Measurements from ENCODE around the gene CYB5RL. TPM values are rescaled to one million over a fixed set of nuclear protein-coding genes. Genes with fewer than 3 reads are reported as not detected.
A peak's percentile ranks its signal among the peaks of the same experiment; 100 is the strongest.

Gene CYB5RL
- total RNA-seq, 1 donor from 2014 or later = 5.2 TPM

- Histone ChIP-seq H3K27ac (ENCODE audit: low read depth, low read length) (no peak overlapping the region), H3K4me1 (ENCODE audit: control insufficient read depth in 3 of 3, insufficient read depth in 3 of 3, low read length in 3 of 3) (peaks cover 4 to 11% (median 6%) of the 10 kb centered on the region in 3 donors), H3K27me3 (ENCODE audit: control insufficient read depth in 3 of 3, insufficient read depth in 3 of 3, low read length in 3 of 3) (no peaks in the 10 kb centered on the region), H3K4me3 (ENCODE audit: low read length in 3 of 3) (no peak overlapping the region), H3K9ac (ENCODE audit: low read depth in 1 of 3, low read length in 3 of 3) (no peak overlapping the region), H3K36me3 (ENCODE audit: control insufficient read depth in 3 of 3, insufficient read depth in 3 of 3, low read length in 3 of 3) (peaks cover 6 to 34% (median 15%) of the 10 kb centered on the region in 3 donors), H3K9me3 (ENCODE audit: control insufficient read depth in 3 of 3, low read length in 3 of 3) (no peaks in the 10 kb centered on the region)
Measured at GRCh38 chr1:54176621-54177327, 23.1 kb downstream of the CYB5RL start.

DNA sequence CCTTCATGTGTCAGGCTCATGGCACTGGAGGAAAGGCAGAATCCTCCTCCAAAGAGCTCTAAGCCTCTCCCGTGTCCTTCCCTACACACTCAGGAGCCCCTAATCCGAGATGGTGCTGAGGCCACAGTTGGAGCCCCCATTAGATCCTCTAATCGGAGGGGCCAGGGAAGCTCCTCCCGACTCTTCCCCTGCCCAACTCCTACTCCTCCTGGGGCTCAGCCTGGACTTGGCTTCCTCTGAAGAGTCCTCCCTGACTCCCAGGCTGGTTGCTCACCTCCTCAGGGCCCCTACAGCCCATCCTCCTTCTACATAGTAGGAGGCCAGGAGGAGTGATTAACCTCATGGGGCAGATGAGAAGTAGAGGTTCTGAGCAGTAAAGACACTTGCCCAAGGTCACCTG is 25.7 kb downstream of the CYB5RL start:
- Histone ChIP-seq H3K4me1 (ENCODE audit: control insufficient read depth in 3 of 3, insufficient read depth in 3 of 3, low read length in 3 of 3) (peaks cover 4 to 11% (median 6%) of the 10 kb centered on the region in 3 donors), H3K9me3 (ENCODE audit: control insufficient read depth in 3 of 3, low read length in 3 of 3) (no peaks in the 10 kb centered on the region), H3K36me3 (ENCODE audit: control insufficient read depth in 3 of 3, insufficient read depth in 3 of 3, low read length in 3 of 3) (peaks cover 2 to 29% (median 19%) of the 10 kb centered on the region in 3 donors), H3K9ac (ENCODE audit: low read depth in 1 of 3, low read length in 3 of 3) (peak overlapping the region in 1 of 3 donors; percentile 20), H3K27ac (ENCODE audit: low read depth, low read length) (no peak overlapping the region), H3K4me3 (ENCODE audit: low read length in 3 of 3) (no peak overlapping the region), H3K27me3 (ENCODE audit: control insufficient read depth in 3 of 3, insufficient read depth in 3 of 3, low read length in 3 of 3) (no peaks in the 10 kb centered on the region)

DNA sequence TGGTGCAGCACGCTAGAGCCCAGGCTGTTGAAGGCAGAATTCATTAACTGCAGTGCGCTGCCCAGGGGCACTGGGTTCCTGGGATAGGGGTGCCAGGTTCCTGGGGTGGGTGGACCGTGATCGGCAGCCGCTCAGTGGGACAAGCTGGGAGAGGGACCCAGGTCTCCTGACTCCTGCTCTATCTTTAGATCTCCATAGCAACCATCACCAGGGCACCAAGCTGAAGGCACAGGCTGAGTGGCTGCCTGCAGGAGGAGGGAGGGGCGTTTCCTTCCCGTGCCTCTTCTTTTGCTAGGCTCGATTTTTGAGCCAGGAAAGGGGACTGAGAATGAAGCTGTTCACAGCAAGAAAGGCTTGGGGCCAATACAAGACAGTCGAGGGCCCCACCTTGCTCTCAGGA is 26.1 kb downstream of the CYB5RL start:
- no peak overlapping the region for H3K27ac ChIP-seq (ENCODE audit: low read depth, low read length)

DNA sequence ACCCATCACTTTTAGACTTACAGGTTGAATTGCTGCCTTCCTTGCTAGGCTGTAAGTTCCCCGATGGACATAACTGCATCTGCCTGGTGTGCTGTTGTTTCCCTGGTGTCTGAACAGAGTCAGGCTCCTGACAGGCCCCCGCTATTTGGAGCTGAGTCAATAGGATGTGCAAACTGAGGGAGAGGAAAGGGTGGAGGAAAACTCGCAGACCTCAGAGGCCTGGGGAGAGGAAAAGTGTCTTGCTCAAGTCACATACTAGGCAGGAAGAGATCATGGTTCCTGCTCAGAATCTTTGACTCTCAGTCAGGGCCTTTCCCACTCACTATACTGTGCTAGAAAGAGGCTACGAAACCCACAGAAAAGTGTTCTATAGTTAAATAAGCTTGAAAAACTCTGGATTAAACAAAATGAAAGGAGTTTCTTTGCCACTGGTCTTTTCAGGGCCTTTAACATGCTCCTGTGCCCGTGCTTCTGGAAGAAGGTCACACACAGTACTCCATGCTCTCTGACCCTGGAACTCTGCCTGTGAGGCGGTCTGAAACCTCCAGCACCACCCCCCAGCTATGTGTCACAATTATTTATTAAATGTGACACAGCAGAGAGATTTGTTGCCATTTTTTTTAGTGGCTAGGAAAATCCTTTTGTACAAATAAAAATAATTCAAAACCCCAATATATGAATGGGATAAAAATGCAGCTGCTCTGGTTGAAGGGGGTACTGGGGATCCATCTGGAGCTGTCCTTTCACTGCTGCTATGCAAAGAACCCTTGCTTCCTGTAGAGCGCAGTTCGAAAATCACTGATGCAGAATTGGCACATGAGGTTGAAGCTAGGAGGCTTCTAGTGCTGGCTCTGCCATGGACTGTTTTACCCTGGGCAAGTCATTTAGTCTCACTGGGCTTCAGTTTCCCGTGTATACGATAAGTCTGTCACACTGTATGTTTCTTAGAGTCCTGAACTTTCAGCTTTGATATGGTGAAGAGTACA is 26.9 kb downstream of the CYB5RL start:
- Histone ChIP-seq H3K36me3 (ENCODE audit: control insufficient read depth in 3 of 3, insufficient read depth in 3 of 3, low read length in 3 of 3) (peaks cover 2 to 21% (median 14%) of the 10 kb centered on the region in 3 donors), H3K9me3 (ENCODE audit: control insufficient read depth in 3 of 3, low read length in 3 of 3) (no peaks in the 10 kb centered on the region), H3K27ac (ENCODE audit: low read depth, low read length) (no peak overlapping the region), H3K27me3 (ENCODE audit: control insufficient read depth in 3 of 3, insufficient read depth in 3 of 3, low read length in 3 of 3) (no peaks in the 10 kb centered on the region), H3K4me3 (ENCODE audit: low read length in 3 of 3) (no peak overlapping the region), H3K9ac (ENCODE audit: low read depth in 1 of 3, low read length in 3 of 3) (peak overlapping the region in 1 of 3 donors; percentile 43), H3K4me1 (ENCODE audit: control insufficient read depth in 3 of 3, insufficient read depth in 3 of 3, low read length in 3 of 3) (peaks cover 4 to 11% (median 6%) of the 10 kb centered on the region in 3 donors)

More for the DNA sequence above, 26.1 kb downstream of the CYB5RL start:
- no peaks in the 10 kb centered on the region for H3K9me3 ChIP-seq (ENCODE audit: control insufficient read depth in 3 of 3, low read length in 3 of 3)
- peaks cover 2 to 26% (median 17%) of the 10 kb centered on the region in 3 donors for H3K36me3 ChIP-seq (ENCODE audit: control insufficient read depth in 3 of 3, insufficient read depth in 3 of 3, low read length in 3 of 3)
- no peak overlapping the region for H3K9ac ChIP-seq (ENCODE audit: low read depth in 1 of 3, low read length in 3 of 3)
- H3K4me3 ChIP-seq (ENCODE audit: low read length in 3 of 3) = no peak overlapping the region
- no peaks in the 10 kb centered on the region for H3K27me3 ChIP-seq (ENCODE audit: control insufficient read depth in 3 of 3, insufficient read depth in 3 of 3, low read length in 3 of 3)
- peaks cover 4 to 11% (median 6%) of the 10 kb centered on the region in 3 donors for H3K4me1 ChIP-seq (ENCODE audit: control insufficient read depth in 3 of 3, insufficient read depth in 3 of 3, low read length in 3 of 3)

DNA sequence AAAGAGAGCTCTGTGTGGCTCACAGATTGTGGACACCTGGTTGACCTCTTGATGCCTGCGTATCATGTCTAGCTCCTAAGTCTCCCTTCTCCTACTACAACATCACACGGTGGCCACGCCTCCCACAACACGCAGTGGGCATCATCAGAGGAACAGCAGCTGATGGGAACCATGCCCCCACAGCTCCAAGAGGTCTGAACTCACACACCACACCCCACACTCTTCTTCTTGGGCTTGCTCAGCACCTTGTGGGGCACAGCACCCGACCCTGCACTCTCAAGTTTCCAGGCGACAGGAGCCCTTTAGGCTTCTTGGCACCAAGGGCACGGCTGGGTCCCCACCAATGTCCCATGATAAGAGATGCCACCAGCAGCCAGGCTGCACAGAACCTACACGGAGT is 28.2 kb downstream of the CYB5RL start:
- Histone ChIP-seq H3K4me1 (ENCODE audit: control insufficient read depth in 3 of 3, insufficient read depth in 3 of 3, low read length in 3 of 3) (peaks cover 4 to 11% (median 6%) of the 10 kb centered on the region in 3 donors), H3K9me3 (ENCODE audit: control insufficient read depth in 3 of 3, low read length in 3 of 3) (no peaks in the 10 kb centered on the region), H3K9ac (ENCODE audit: low read depth in 1 of 3, low read length in 3 of 3) (no peak overlapping the region), H3K4me3 (ENCODE audit: low read length in 3 of 3) (no peak overlapping the region), H3K27ac (ENCODE audit: low read depth, low read length) (no peak overlapping the region), H3K36me3 (ENCODE audit: control insufficient read depth in 3 of 3, insufficient read depth in 3 of 3, low read length in 3 of 3) (peaks cover 2 to 17% (median 11%) of the 10 kb centered on the region in 3 donors), H3K27me3 (ENCODE audit: control insufficient read depth in 3 of 3, insufficient read depth in 3 of 3, low read length in 3 of 3) (no peaks in the 10 kb centered on the region)

- Histone ChIP-seq H3K9me3 (ENCODE audit: control insufficient read depth in 3 of 3, low read length in 3 of 3) (no peaks in the 10 kb centered on the region), H3K27me3 (ENCODE audit: control insufficient read depth in 3 of 3, insufficient read depth in 3 of 3, low read length in 3 of 3) (no peaks in the 10 kb centered on the region), H3K4me1 (ENCODE audit: control insufficient read depth in 3 of 3, insufficient read depth in 3 of 3, low read length in 3 of 3) (peaks cover 4 to 11% (median 6%) of the 10 kb centered on the region in 3 donors), H3K27ac (ENCODE audit: low read depth, low read length) (no peak overlapping the region), H3K4me3 (ENCODE audit: low read length in 3 of 3) (no peak overlapping the region), H3K36me3 (ENCODE audit: control insufficient read depth in 3 of 3, insufficient read depth in 3 of 3, low read length in 3 of 3) (peaks cover 2 to 15% (median 11%) of the 10 kb centered on the region in 3 donors), H3K9ac (ENCODE audit: low read depth in 1 of 3, low read length in 3 of 3) (no peak overlapping the region)
Measured at GRCh38 chr1:54171016-54171415, 28.8 kb downstream of the CYB5RL start.

DNA sequence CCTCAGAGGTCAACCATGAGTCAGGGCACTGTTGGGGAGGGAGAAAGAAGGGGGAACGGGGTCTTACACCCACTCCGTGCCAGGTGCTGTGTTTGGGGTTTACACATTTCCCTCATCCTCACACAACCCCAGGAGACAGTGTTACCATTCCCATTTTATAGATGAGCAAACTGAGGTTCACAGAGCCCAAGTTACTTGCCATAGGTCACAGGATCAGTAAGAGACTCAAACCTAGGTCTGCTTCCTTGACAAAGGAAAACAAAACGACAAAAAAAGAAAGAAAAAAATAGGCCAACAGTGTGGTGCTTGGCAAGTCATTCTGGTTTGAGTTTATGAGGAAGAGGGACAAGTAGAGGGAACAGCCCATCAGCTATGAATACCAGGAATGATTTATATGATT is 30.8 kb downstream of the CYB5RL start:
- Histone ChIP-seq H3K36me3 (ENCODE audit: control insufficient read depth in 3 of 3, insufficient read depth in 3 of 3, low read length in 3 of 3) (peaks cover 0 to 11% (median 7%) of the 10 kb centered on the region in 3 donors), H3K27ac (ENCODE audit: low read depth, low read length) (no peak overlapping the region), H3K27me3 (ENCODE audit: control insufficient read depth in 3 of 3, insufficient read depth in 3 of 3, low read length in 3 of 3) (no peaks in the 10 kb centered on the region), H3K9ac (ENCODE audit: low read depth in 1 of 3, low read length in 3 of 3) (no peak overlapping the region), H3K4me1 (ENCODE audit: control insufficient read depth in 3 of 3, insufficient read depth in 3 of 3, low read length in 3 of 3) (peaks cover 2 to 11% (median 5%) of the 10 kb centered on the region in 3 donors), H3K9me3 (ENCODE audit: control insufficient read depth in 3 of 3, low read length in 3 of 3) (no peaks in the 10 kb centered on the region), H3K4me3 (ENCODE audit: low read length in 3 of 3) (no peak overlapping the region)

DNA sequence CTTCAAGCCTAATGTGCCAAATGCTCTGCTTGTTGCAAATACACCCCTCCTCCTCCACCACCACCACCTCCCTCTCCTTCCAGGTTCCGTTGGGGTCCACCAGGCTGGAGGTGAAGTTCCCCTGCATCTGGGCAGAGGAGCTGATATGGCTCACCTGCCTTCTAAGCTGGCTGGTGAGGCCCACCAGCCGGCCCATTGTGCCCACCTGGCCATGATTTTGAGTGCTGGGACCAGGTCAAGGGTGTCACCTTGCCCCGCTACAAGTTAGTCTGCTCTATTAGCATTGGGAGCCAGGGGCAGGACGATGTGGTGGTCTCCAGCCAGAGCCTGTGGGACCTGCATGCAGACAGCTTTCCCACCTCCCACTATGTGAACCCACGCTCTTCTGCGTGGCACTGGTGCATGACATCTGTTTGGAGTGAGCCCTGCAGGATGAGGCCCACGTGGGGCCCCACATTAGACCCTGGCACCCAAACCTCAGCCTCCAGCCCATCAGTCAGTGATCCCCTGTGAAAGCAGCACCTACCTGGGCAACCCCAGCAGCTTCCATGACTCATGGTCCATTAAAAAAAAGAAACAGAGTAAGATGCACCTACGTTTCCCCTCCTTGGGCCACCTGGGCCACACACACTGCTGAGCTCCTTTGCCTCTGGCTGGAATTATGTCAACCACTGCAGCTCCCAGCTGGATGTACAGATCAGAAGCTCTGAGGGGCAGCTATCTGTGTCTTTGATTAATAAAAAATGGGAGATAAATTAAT is 31.4 kb downstream of the CYB5RL start:
- no peaks in the 10 kb centered on the region for H3K9me3 ChIP-seq (ENCODE audit: control insufficient read depth in 3 of 3, low read length in 3 of 3)
- H3K36me3 ChIP-seq (ENCODE audit: control insufficient read depth in 3 of 3, insufficient read depth in 3 of 3, low read length in 3 of 3) = peaks cover 0 to 9% (median 7%) of the 10 kb centered on the region in 3 donors
- H3K27ac ChIP-seq (ENCODE audit: low read depth, low read length) = no peak overlapping the region
- H3K4me1 ChIP-seq (ENCODE audit: control insufficient read depth in 3 of 3, insufficient read depth in 3 of 3, low read length in 3 of 3) = peaks cover 0 to 4% (median 0%) of the 10 kb centered on the region in 3 donors
- no peak overlapping the region for H3K4me3 ChIP-seq (ENCODE audit: low read length in 3 of 3)
- H3K9ac ChIP-seq (ENCODE audit: low read depth in 1 of 3, low read length in 3 of 3) = no peak overlapping the region
- no peaks in the 10 kb centered on the region for H3K27me3 ChIP-seq (ENCODE audit: control insufficient read depth in 3 of 3, insufficient read depth in 3 of 3, low read length in 3 of 3)

- H3K4me1 ChIP-seq (ENCODE audit: control insufficient read depth in 3 of 3, insufficient read depth in 3 of 3, low read length in 3 of 3) = no peaks in the 10 kb centered on the region
- no peak overlapping the region for H3K4me3 ChIP-seq (ENCODE audit: low read length in 3 of 3)
- H3K9ac ChIP-seq (ENCODE audit: low read depth in 1 of 3, low read length in 3 of 3) = no peak overlapping the region
- H3K36me3 ChIP-seq (ENCODE audit: control insufficient read depth in 3 of 3, insufficient read depth in 3 of 3, low read length in 3 of 3) = peaks cover 0 to 9% (median 6%) of the 10 kb centered on the region in 3 donors
- H3K27me3 ChIP-seq (ENCODE audit: control insufficient read depth in 3 of 3, insufficient read depth in 3 of 3, low read length in 3 of 3) = no peaks in the 10 kb centered on the region
- no peaks in the 10 kb centered on the region for H3K9me3 ChIP-seq (ENCODE audit: control insufficient read depth in 3 of 3, low read length in 3 of 3)
- H3K27ac ChIP-seq (ENCODE audit: low read depth, low read length) = no peak overlapping the region
Measured at GRCh38 chr1:54167422-54168139, 32.2 kb downstream of the CYB5RL start.
